ENCODE data around the gene FARP1. TPM values are rescaled to one million over a fixed set of nuclear protein-coding genes. Genes with fewer than 3 reads are reported as not detected.

Gene FARP1
- total RNA-seq, 4 donors from 2014 or later, result 21.2 to 56.5 (median 35.1) TPM

GRCh38 chr13:98317573-98318171 lies 174.8 kb downstream of the FARP1 start:
- WGBS, result 95% methylated on average over 3 of the region's 3 CpGs
- Histone ChIP-seq H3K9me3 (no peaks in the 10 kb centered on the region), H3K27ac (replicated peaks in 1 of 4) (no peak overlapping the region), H3K4me1 (peaks cover 0 to 5% (median 0%) of the 10 kb centered on the region in 4 donors), H3K27me3 (no peaks in the 10 kb centered on the region), H3K36me3 (no peaks in the 10 kb centered on the region), H3K4me3 (no peak overlapping the region)
- intact Hi-C loops (cut with DNase I), result no loop called here
- no peak for TF ChIP-seq EP300 (IDR thresholded peaks at IDR 0.05)
- TF ChIP-seq, protein P1, sequence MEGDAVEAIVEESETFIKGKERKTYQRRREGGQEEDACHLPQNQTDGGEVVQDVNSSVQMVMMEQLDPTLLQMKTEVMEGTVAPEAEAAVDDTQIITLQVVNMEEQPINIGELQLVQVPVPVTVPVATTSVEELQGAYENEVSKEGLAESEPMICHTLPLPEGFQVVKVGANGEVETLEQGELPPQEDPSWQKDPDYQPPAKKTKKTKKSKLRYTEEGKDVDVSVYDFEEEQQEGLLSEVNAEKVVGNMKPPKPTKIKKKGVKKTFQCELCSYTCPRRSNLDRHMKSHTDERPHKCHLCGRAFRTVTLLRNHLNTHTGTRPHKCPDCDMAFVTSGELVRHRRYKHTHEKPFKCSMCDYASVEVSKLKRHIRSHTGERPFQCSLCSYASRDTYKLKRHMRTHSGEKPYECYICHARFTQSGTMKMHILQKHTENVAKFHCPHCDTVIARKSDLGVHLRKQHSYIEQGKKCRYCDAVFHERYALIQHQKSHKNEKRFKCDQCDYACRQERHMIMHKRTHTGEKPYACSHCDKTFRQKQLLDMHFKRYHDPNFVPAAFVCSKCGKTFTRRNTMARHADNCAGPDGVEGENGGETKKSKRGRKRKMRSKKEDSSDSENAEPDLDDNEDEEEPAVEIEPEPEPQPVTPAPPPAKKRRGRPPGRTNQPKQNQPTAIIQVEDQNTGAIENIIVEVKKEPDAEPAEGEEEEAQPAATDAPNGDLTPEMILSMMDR (IDR thresholded peaks at IDR 0.05), result no peak
- no peak for TF ChIP-seq POLR2A (IDR thresholded peaks at IDR 0.05; ENCODE audit: low read depth)
- no peak for TF ChIP-seq POLR2AphosphoS5 (IDR thresholded peaks at IDR 0.05)
- DNase-seq (ENCODE audit: extremely low spot score), result no peak

DNA sequence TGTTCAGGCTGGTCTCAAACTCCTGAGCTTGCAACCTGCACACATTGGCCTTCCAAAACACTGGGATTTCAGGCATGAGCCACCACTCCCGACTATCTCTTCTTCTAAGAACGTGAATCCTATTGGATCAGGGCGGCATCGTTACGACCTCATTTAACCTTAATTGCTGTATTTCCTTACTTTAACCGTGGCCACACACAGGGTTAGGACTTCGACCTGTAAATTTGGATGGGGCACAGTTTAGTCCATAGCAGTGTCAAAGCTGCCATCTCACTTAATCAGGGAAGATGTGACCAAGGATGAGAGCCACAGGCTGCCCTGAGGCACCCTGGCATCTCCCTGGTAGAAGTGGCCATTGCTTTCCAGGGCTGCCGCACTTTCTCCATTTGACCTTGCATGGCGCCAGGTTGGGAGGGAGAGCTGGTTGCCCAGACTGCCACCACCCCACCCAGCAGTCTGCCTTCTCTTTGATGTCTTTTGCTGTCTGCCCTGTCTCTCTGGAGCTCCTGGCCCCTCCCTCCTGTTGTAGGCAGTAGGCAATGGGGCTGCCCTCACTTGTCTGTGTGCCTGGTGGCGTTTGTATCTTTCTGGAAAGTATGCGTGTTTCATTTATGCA lies 175.5 kb downstream of the FARP1 start:
- TF ChIP-seq, protein P1 (IDR thresholded peaks at IDR 0.05), result no peak
- TF ChIP-seq EP300 (IDR thresholded peaks at IDR 0.05) (no peak), POLR2AphosphoS5 (IDR thresholded peaks at IDR 0.05) (no peak), POLR2A (IDR thresholded peaks at IDR 0.05; ENCODE audit: low read depth) (no peak)
- intact Hi-C loops (cut with DNase I), result no loop called here
- Histone ChIP-seq H3K4me1 (peaks cover 0 to 5% (median 0%) of the 10 kb centered on the region in 4 donors), H3K36me3 (no peaks in the 10 kb centered on the region), H3K4me3 (no peak overlapping the region), H3K27ac (replicated peaks in 1 of 4) (no peak overlapping the region), H3K27me3 (no peaks in the 10 kb centered on the region), H3K9me3 (no peaks in the 10 kb centered on the region)
- 94% methylated on average over 11 of the region's 11 CpGs for WGBS
- DNase-seq (ENCODE audit: extremely low spot score), result no peak

DNA sequence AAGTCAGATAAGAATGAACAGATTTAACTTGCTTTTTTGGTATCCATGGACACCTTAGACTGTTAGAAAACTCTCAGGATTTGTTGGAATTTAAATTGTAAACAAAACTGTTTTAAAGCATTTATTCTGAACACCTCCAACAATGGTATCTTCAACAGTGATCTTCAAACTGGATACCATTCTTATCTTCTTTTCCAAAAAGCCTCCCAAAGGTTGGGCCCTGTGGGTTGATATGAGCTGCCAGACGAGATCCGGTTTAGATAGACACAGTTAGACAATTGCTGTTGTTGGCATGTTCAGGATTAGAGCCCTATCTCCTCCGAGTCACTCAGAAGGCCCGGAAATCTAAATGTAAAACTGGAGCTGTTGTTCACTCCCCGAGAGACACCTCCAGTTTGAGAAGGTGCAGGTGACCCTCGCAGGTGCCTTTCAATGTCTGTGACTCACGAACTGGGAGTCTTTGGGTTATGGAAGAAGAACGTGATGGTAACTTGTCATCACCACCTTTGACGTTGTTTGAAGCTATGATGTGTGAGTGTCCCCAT lies 177.7 kb downstream of the FARP1 start:
- no peaks in the 10 kb centered on the region for H3K36me3 ChIP-seq
- no peak for DNase-seq (ENCODE audit: extremely low spot score)
- WGBS, result 94% methylated on average over 9 of the region's 9 CpGs
- H3K27ac ChIP-seq (replicated peaks in 1 of 4), result no peak overlapping the region
- no peak overlapping the region for H3K4me3 ChIP-seq
- TF ChIP-seq, protein P1 (IDR thresholded peaks at IDR 0.05), result no peak
- no peak for TF ChIP-seq POLR2A (IDR thresholded peaks at IDR 0.05; ENCODE audit: low read depth)
- no peak for TF ChIP-seq EP300 (IDR thresholded peaks at IDR 0.05)
- TF ChIP-seq POLR2AphosphoS5 (IDR thresholded peaks at IDR 0.05), result no peak
- no peaks in the 10 kb centered on the region for H3K27me3 ChIP-seq
- H3K4me1 ChIP-seq, result peaks cover 0 to 5% (median 0%) of the 10 kb centered on the region in 4 donors
- intact Hi-C loops (cut with DNase I), result no loop called here
- H3K9me3 ChIP-seq, result no peaks in the 10 kb centered on the region

DNA sequence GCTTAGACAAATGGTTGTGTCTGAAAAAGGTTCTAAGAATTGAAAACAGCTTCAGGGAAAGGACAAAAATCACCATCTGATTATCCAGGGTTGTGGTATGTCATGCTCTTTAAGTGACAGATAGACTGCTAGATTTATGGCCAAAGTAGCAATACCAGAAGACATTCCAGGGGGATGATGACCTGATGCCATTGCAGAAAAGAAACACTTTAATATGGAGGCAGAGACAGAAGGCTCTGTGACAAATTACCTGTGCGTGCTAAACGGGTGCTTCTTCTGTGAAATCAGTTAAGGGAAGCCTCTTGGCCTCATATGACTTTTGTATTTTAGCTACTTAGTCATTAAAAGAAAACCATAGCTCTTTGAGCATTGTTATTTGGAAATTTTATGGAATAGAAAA lies 178.5 kb downstream of the FARP1 start:
- Histone ChIP-seq H3K9me3 (no peaks in the 10 kb centered on the region), H3K4me1 (peaks cover 0 to 5% (median 0%) of the 10 kb centered on the region in 4 donors), H3K4me3 (no peak overlapping the region), H3K36me3 (no peaks in the 10 kb centered on the region), H3K27me3 (no peaks in the 10 kb centered on the region), H3K27ac (replicated peaks in 1 of 4) (no peak overlapping the region)
- intact Hi-C loops (cut with DNase I), result no loop called here
- 100% methylated on average over 2 of the region's 2 CpGs for WGBS
- DNase-seq (ENCODE audit: extremely low spot score), result no peak
- no peak for TF ChIP-seq POLR2A (IDR thresholded peaks at IDR 0.05; ENCODE audit: low read depth)
- TF ChIP-seq, protein P1 (IDR thresholded peaks at IDR 0.05), result no peak

Data from esophagus muscularis mucosa (tissue), 4 donors.